Measurements from ENCODE around the gene DNAH5.

DNAH5 gene

DNA sequence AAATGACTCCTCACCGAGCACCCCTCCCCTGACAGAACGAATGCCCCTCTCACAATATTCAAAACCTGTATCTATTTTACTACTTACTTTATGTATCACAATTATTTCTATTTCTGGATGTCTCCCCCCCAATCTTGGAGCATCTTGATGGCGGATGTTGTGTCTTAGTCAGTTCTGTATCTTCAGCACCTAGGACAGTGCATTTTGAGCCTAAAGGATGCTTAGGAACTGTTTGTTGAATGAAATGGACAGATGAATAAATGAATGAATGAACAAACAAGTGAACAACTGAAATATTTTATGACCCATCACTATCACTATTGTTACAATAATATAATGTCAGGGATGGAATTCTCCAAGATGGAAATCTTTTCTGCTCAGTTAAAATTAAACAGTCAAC lies 295.7 kb downstream of the DNAH5 start:
- in situ Hi-C loops (cut with HindIII; ENCODE audit: low sequenced_read_pairs), result no loop called here

DNA sequence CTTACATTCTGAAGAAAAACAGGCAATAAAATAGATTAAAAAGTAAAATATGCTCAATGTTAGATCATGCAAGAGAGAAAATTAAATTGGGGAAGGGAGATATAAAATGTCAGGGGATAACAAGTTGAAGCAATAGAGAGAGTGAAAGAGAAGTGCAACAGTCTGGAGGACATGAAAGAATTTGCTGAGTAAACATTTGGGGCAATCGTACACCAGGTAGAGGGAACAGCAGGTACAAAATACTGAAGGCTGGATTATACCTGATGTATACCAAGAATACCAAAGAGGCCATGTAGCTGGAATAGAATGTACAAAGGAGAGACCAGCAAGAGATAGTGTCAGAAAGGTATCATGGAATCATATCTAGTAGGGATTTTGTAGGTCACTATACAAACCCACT lies 300.8 kb downstream of the DNAH5 start:
- in situ Hi-C loops (cut with HindIII; ENCODE audit: low sequenced_read_pairs), result no loop called here

DNA sequence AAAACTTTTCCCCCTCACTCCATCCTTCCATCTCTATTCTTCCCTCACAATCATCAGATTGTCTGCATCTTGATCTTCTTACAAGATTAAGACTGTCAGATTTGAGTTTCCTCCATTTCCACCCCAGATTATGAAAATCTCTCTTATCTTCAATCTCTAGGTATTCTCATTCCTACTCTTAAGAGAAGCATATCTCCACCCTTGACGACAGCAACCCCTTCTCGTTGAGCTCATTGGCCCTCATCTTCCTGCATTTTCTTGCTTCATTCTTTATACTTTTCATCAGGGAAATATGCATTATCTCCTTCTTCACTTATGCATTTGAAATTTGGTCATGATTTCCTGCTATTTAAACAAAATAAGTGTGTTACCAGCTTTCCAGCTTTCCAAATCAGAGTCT lies 301.3 kb downstream of the DNAH5 start:
- in situ Hi-C loops (cut with HindIII; ENCODE audit: low sequenced_read_pairs), result no loop called here
